ENCODE results near the gene ANKS3.
A peak's percentile ranks its signal among the peaks of the same experiment; 100 is the strongest.

ANKS3 gene

DNA sequence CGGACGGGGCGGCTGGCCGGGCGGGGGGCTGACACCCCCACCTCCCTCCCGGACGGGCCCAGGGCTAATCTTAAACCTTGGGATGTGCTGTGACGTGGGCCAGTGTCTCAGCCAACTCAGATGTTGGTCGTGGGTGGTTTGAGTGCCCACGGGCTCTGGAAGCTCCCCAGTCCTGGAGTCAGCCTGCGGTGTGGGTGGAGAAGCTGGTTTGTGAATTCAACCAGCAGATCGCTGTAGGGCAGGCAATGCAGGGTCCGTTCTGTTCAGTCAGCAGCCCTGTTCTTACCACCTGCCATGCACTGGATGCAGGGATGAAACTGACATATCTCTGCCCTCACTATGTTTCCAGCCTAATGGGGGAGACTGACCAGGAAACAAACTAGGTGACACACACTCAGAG is 40.9 kb upstream of the ANKS3 start:
- H4K20me1 ChIP-seq (ENCODE audit: low read depth, low read length) = no peaks in the 10 kb centered on the region
- TF ChIP-seq, protein P1, sequence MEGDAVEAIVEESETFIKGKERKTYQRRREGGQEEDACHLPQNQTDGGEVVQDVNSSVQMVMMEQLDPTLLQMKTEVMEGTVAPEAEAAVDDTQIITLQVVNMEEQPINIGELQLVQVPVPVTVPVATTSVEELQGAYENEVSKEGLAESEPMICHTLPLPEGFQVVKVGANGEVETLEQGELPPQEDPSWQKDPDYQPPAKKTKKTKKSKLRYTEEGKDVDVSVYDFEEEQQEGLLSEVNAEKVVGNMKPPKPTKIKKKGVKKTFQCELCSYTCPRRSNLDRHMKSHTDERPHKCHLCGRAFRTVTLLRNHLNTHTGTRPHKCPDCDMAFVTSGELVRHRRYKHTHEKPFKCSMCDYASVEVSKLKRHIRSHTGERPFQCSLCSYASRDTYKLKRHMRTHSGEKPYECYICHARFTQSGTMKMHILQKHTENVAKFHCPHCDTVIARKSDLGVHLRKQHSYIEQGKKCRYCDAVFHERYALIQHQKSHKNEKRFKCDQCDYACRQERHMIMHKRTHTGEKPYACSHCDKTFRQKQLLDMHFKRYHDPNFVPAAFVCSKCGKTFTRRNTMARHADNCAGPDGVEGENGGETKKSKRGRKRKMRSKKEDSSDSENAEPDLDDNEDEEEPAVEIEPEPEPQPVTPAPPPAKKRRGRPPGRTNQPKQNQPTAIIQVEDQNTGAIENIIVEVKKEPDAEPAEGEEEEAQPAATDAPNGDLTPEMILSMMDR (IDR thresholded peaks at IDR 0.05; ENCODE audit: insufficient read depth, low read length, poor library complexity, severe bottlenecking) = no peak
- no peak for TF ChIP-seq EZH2phosphoT487 (conservative IDR thresholded peaks at IDR 0.05; ENCODE audit: low read length)
- H3K9ac ChIP-seq (ENCODE audit: low read length) = no peak overlapping the region
- H2AFZ ChIP-seq (ENCODE audit: low read depth, low read length, severe bottlenecking) = no peak overlapping the region
- peaks cover under 1% of the 10 kb centered on the region; the same call in 1 of the 2 replicates for H3F3A ChIP-seq (ENCODE audit: insufficient read depth)
- H3K79me2 ChIP-seq (ENCODE audit: insufficient read depth, low read length) = no peaks in the 10 kb centered on the region
- H3K27ac ChIP-seq (ENCODE audit: low read depth, low read length) = no peak overlapping the region
- H3K36me3 ChIP-seq (ENCODE audit: low read length) = no peaks in the 10 kb centered on the region
- H3K9me3 ChIP-seq (ENCODE audit: insufficient read depth, low read length) = no peaks in the 10 kb centered on the region
- no peaks in the 10 kb centered on the region for H3K27me3 ChIP-seq (ENCODE audit: low read length)
- H3K4me2 ChIP-seq (ENCODE audit: low read depth, low read length, poor library complexity, severe bottlenecking) = no peak overlapping the region
- H3K9me2 ChIP-seq (replicated peaks; ENCODE audit: insufficient read depth, low read length) = no peaks in the 10 kb centered on the region
- H3K4me3 ChIP-seq (ENCODE audit: insufficient read depth, low read length, poor library complexity, severe bottlenecking) = no peak overlapping the region

DNA sequence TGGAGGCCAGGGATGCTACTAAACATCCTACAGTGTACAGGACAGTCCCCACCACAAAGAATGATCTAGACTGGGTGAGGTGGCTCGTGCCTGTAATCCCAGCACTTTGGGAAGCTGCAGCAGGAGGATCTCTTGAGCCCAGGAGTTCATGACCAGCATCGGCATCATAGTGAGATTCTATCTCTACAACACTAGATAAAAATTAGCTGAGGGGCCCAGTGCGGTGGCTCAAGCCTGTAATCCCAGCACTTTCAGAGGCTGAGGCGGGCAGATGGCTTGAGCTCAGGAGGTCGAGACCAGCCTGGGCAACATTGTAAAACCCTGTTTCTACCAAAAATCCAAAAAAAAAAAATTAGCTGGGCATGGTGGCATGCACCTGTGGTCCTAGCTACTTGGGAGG is 38.3 kb upstream of the ANKS3 start:
- no peak overlapping the region for H2AFZ ChIP-seq (ENCODE audit: low read depth, low read length, severe bottlenecking)
- H3K9me2 ChIP-seq (replicated peaks; ENCODE audit: insufficient read depth, low read length) = no peaks in the 10 kb centered on the region
- H3K4me3 ChIP-seq (ENCODE audit: insufficient read depth, low read length, poor library complexity, severe bottlenecking) = no peak overlapping the region
- H3K9me3 ChIP-seq (ENCODE audit: insufficient read depth, low read length) = no peaks in the 10 kb centered on the region
- H3K27me3 ChIP-seq (ENCODE audit: low read length) = no peaks in the 10 kb centered on the region
- H3K9ac ChIP-seq (ENCODE audit: low read length) = no peak overlapping the region
- no peak overlapping the region for H3K27ac ChIP-seq (ENCODE audit: low read depth, low read length)
- H4K20me1 ChIP-seq (ENCODE audit: low read depth, low read length) = no peaks in the 10 kb centered on the region
- no peaks in the 10 kb centered on the region for H3K36me3 ChIP-seq (ENCODE audit: low read length)
- no peaks in the 10 kb centered on the region for H3K79me2 ChIP-seq (ENCODE audit: insufficient read depth, low read length)
- H3F3A ChIP-seq (ENCODE audit: insufficient read depth) = peaks cover 24% of the 10 kb centered on the region
- H3K4me2 ChIP-seq (ENCODE audit: low read depth, low read length, poor library complexity, severe bottlenecking) = no peak overlapping the region
- TF ChIP-seq EZH2phosphoT487 (conservative IDR thresholded peaks at IDR 0.05; ENCODE audit: low read length) = no peak
- TF ChIP-seq, protein P1 (IDR thresholded peaks at IDR 0.05; ENCODE audit: insufficient read depth, low read length, poor library complexity, severe bottlenecking) = no peak

DNA sequence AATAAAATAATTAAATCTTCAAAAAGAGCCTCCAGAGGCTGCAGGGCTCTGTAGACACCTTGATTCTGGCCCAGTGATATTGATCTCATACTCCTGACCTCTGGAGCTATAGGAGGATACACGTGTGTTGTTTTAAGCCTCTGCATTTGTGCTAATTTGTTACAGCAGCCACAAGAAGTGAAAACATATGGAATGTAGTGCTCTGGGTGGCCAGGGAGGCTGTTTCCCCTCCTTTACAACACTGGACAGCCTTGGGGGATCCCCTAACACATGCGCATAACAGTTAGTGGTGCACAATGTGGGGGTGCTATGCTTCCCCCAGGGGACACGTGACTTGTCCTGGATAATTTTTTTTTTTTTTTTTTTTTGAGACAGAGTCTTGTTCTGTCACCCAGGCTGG is 37.6 kb upstream of the ANKS3 start:
- Histone ChIP-seq H2AFZ (ENCODE audit: low read depth, low read length, severe bottlenecking) (no peak overlapping the region), H3K9ac (ENCODE audit: low read length) (no peak overlapping the region), H3K9me3 (ENCODE audit: insufficient read depth, low read length) (no peaks in the 10 kb centered on the region), H3K79me2 (ENCODE audit: insufficient read depth, low read length) (no peaks in the 10 kb centered on the region), H4K20me1 (ENCODE audit: low read depth, low read length) (no peaks in the 10 kb centered on the region), H3F3A (ENCODE audit: insufficient read depth) (peaks cover 24% of the 10 kb centered on the region), H3K36me3 (ENCODE audit: low read length) (no peaks in the 10 kb centered on the region), H3K4me2 (ENCODE audit: low read depth, low read length, poor library complexity, severe bottlenecking) (no peak overlapping the region), H3K27me3 (ENCODE audit: low read length) (no peaks in the 10 kb centered on the region), H3K9me2 (replicated peaks; ENCODE audit: insufficient read depth, low read length) (no peaks in the 10 kb centered on the region), H3K4me3 (ENCODE audit: insufficient read depth, low read length, poor library complexity, severe bottlenecking) (no peak overlapping the region), H3K27ac (ENCODE audit: low read depth, low read length) (no peak overlapping the region)
- TF ChIP-seq EZH2phosphoT487 (conservative IDR thresholded peaks at IDR 0.05; ENCODE audit: low read length) = no peak
- TF ChIP-seq, protein P1 (IDR thresholded peaks at IDR 0.05; ENCODE audit: insufficient read depth, low read length, poor library complexity, severe bottlenecking) = no peak

DNA sequence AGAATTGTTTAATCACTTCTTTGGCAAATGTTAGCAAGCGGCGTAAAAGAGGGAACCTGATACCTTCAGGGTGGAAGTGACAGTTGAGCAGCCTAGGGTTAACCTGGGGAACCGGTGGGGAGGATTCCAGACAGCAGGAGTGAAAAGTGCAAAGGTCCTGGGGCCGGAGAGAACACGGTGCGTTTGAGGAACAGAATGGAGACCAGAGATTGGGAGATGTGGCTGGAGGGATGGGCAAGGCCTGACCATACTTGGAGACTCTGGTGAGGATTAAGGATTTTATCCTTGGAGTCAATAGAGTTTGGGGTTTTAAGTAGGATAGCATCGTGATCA is 35.2 kb upstream of the ANKS3 start:
- Histone ChIP-seq H3K27ac (ENCODE audit: low read depth, low read length) (no peak overlapping the region), H3K9ac (ENCODE audit: low read length) (no peak overlapping the region), H3K36me3 (ENCODE audit: low read length) (no peaks in the 10 kb centered on the region), H3K9me3 (ENCODE audit: insufficient read depth, low read length) (no peaks in the 10 kb centered on the region), H3K9me2 (replicated peaks; ENCODE audit: insufficient read depth, low read length) (no peaks in the 10 kb centered on the region), H3K4me2 (ENCODE audit: low read depth, low read length, poor library complexity, severe bottlenecking) (peak overlapping the region; percentile 66), H3K4me3 (ENCODE audit: insufficient read depth, low read length, poor library complexity, severe bottlenecking) (no peak overlapping the region), H3K27me3 (ENCODE audit: low read length) (no peaks in the 10 kb centered on the region), H2AFZ (ENCODE audit: low read depth, low read length, severe bottlenecking) (peak overlapping the region; percentile 80), H4K20me1 (ENCODE audit: low read depth, low read length) (no peaks in the 10 kb centered on the region), H3F3A (ENCODE audit: insufficient read depth) (peaks cover 24% of the 10 kb centered on the region), H3K79me2 (ENCODE audit: insufficient read depth, low read length) (no peaks in the 10 kb centered on the region)
- TF ChIP-seq, protein P1 (IDR thresholded peaks at IDR 0.05; ENCODE audit: insufficient read depth, low read length, poor library complexity, severe bottlenecking) = no peak
- no peak for TF ChIP-seq EZH2phosphoT487 (conservative IDR thresholded peaks at IDR 0.05; ENCODE audit: low read length)

All from SU-DHL-6 (cell line).